DND-41 (cell line): ENCODE results near the gene EXOC6.

Experiments used
- ATAC-seq: fragments of 200-7000 bp; cut with Tn5 transposase; 3 replicates; pipeline ENCODE4 v1.9.1; 2021; ENCODE audit warnings: low read depth; ENCODE audit not compliant: insufficient read depth
- DNase-seq: peaks from one replicate; pipeline ENCODE4 v3.0.0-alpha.2; 2020
- H2AFZ ChIP-seq: 2 replicates; pipeline ENCODE4 v1.6.0; 2012; ENCODE audit warnings: low read depth, low read length
- H3K27ac ChIP-seq: 2 replicates; pipeline ENCODE4 v1.5.1; 2012; ENCODE audit warnings: low read length, inconsistent platforms
- H3K27me3 ChIP-seq: fragments of 200-600 bp; sonication (generic); 2 replicates; pipeline ENCODE4 v1.6.0; 2012; ENCODE audit warnings: low read length, mild to moderate bottlenecking, inconsistent platforms; ENCODE audit not compliant: insufficient read depth, poor library complexity
- H3K36me3 ChIP-seq: 2 replicates; pipeline ENCODE4 v1.5.1; 2012; ENCODE audit warnings: low read length, inconsistent platforms; ENCODE audit not compliant: insufficient read depth
- H3K4me1 ChIP-seq: 2 replicates; pipeline ENCODE4 v1.5.1; 2012; ENCODE audit warnings: mild to moderate bottlenecking, low read length; ENCODE audit not compliant: insufficient read depth
- H3K4me2 ChIP-seq: 2 replicates; pipeline ENCODE4 v1.6.0; 2012; ENCODE audit warnings: mild to moderate bottlenecking, moderate library complexity, low read length, inconsistent platforms; ENCODE audit not compliant: insufficient read depth
- H3K4me3 ChIP-seq, 2 experiments: fragments of 200-600 bp in 1 of 2; shearing (Covaris generic) in 1 of 2; 2 replicates each; pipeline ENCODE4 v1.5.1; 2012 to 2016; ENCODE audit warnings: inconsistent platforms in 2 of 2, low read length in 2 of 2, mild to moderate bottlenecking in 2 of 2, low read depth in 1 of 2, moderate library complexity in 1 of 2
- H3K79me2 ChIP-seq: 2 replicates; pipeline ENCODE4 v1.6.0; 2012; ENCODE audit warnings: low read length, inconsistent platforms; ENCODE audit not compliant: insufficient read depth
- H3K9ac ChIP-seq: 2 replicates; pipeline ENCODE4 v1.6.0; 2012; ENCODE audit warnings: low read depth, mild to moderate bottlenecking, inconsistent platforms, low read length, moderate library complexity
- H3K9me3 ChIP-seq: 2 replicates; pipeline ENCODE4 v1.5.1; 2012; ENCODE audit warnings: low read length, moderate library complexity, mild to moderate bottlenecking, inconsistent platforms; ENCODE audit not compliant: insufficient read depth, severe bottlenecking
- H4K20me1 ChIP-seq: 2 replicates; pipeline ENCODE4 v1.6.0; 2012; ENCODE audit warnings: low read length; ENCODE audit not compliant: insufficient read depth
- CTCF ChIP-seq: IDR thresholded peaks from 2 replicates; pipeline ENCODE4 v1.5.1; 2012; ENCODE audit warnings: borderline replicate concordance, low read length, moderate library complexity, mild to moderate bottlenecking; ENCODE audit not compliant: poor library complexity, severe bottlenecking; ENCODE audit errors: extremely low read depth
- EZH2 ChIP-seq: IDR thresholded peaks from 3 replicates; pipeline ENCODE4 v1.6.1; 2012; ENCODE audit warnings: borderline replicate concordance, low read depth, mild to moderate bottlenecking, moderate library complexity, low read length, inconsistent platforms; ENCODE audit not compliant: severe bottlenecking

Gene EXOC6

DNA sequence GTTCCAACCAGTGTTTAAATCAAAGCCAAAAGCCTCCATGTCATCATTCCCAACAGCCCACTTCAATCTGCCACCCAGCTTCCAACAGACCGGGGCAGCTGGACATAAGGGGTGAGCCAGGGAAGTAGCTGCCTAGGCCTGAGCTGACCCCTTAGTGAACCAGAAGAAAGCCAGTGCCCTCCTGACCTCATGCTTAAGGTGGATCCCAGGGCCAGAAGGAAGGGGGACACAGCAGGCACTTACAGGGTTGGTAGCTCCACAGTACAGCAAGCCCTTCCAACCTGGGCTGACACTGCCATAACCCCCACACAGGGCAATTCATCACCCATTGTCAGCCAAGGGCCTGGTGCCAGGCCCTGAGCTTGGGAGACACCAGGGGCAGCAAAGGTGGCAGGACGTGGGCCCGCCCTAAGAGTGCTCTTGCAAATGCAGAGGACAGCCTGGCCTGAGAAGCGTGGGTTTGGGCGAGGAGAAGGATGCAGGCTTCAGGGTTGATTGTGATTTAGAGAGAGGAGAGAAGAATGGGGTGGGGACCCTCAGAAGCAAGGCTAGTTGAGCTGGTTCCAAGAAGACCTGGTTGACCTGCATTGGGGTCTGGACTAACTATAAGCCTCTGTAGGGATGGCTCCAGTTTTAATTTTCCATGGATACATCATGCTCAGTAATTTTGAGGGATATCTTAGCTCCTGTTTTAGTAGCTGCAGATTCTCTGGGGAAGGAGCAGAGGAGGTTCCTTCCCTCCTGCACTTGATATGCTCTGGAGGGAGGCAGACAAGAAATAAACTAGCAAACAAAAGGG is 222.3 kb downstream of the EXOC6 start:
- Histone ChIP-seq H4K20me1 (no peaks in the 10 kb centered on the region), H3K4me2 (no peak overlapping the region), H3K4me1 (no peaks in the 10 kb centered on the region), H2AFZ (no peak overlapping the region), H3K4me3 (no peak overlapping the region), H3K27me3 (peaks cover 4% of the 10 kb centered on the region), H3K36me3 (no peaks in the 10 kb centered on the region), H3K27ac (no peak overlapping the region), H3K9ac (no peak overlapping the region), H3K9me3 (no peaks in the 10 kb centered on the region), H3K79me2 (no peaks in the 10 kb centered on the region)
- no peak for ATAC-seq
- TF ChIP-seq EZH2 (no peak), CTCF (no peak)
- DNase-seq = no peak

DNA sequence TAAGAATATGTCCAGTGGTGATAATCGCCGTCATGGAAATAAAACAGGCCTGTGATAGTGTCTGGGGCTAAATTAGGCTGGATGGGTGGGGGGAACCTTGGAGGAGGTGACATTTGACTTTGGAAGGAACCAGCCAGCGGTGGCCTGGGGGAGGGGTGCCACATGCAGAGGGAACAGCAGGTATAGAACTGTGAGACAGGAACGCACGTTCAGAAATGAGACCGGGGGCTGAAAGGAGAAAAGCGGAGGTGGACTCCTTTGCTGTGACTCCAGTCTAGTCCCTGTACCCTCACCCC is 222.8 kb downstream of the EXOC6 start:
- Histone ChIP-seq H3K9ac (no peak overlapping the region), H3K9me3 (no peaks in the 10 kb centered on the region), H3K36me3 (no peaks in the 10 kb centered on the region), H3K27me3 (peaks cover 8% of the 10 kb centered on the region), H2AFZ (no peak overlapping the region), H3K79me2 (no peaks in the 10 kb centered on the region), H3K4me2 (no peak overlapping the region), H3K4me3 (no peak overlapping the region), H4K20me1 (no peaks in the 10 kb centered on the region), H3K4me1 (no peaks in the 10 kb centered on the region), H3K27ac (no peak overlapping the region)
- TF ChIP-seq EZH2 (no peak), CTCF (no peak)
- ATAC-seq (no peak), DNase-seq (no peak)

- Histone ChIP-seq H3K9me3 (no peaks in the 10 kb centered on the region), H3K27me3 (peaks cover 8% of the 10 kb centered on the region), H3K27ac (no peak overlapping the region), H3K4me1 (no peaks in the 10 kb centered on the region), H3K79me2 (no peaks in the 10 kb centered on the region), H2AFZ (no peak overlapping the region), H4K20me1 (no peaks in the 10 kb centered on the region), H3K36me3 (no peaks in the 10 kb centered on the region), H3K4me3 (no peak overlapping the region), H3K9ac (no peak overlapping the region), H3K4me2 (no peak overlapping the region)
- ATAC-seq (no peak), DNase-seq (no peak)
- TF ChIP-seq EZH2 (no peak), CTCF (no peak)
Measured at GRCh38 chr10:93071674-93072224, 223.4 kb downstream of the EXOC6 start.
